ENCODE results near the gene RAP2C.

GRCh38 chrX:132200976-132201375 lies 18.3 kb downstream of the RAP2C start:
- TF ChIP-seq POLR2A (IDR thresholded peaks at IDR 0.05), result no peak
- no peak for TF ChIP-seq CTCF (IDR thresholded peaks at IDR 0.05)

Data from body of pancreas (tissue), 4 donors.